Stimulated activated CD4-positive, alpha-beta T cell treated with anti-CD3 and anti-CD28 coated beads, Interleukin-1b, Interleukin-23, amount 100 ng/mL, for 24 hours (primary cell): Measurements from ENCODE around the gene HCRTR2.
"Not testable (repeated sequence)": the region's sequence is repeated elsewhere in the genome, so short reads cannot be mapped to it uniquely, and the experiment has no call there.

Experiments used
- DNase-seq, 4 experiments: peaks; one replicate each; pipeline ENCODE4 v3.0.0-alpha.2; 2020; ENCODE audit warnings: low read depth in 4 of 4, low spot score in 1 of 4

Gene HCRTR2

GRCh38 chr6:55212156-55212555, 37.8 kb downstream of the HCRTR2 start:
- DNase-seq, result no peak

- no peak for DNase-seq
These were observed 46.6 kb downstream of the HCRTR2 start for GRCh38 chr6:55220961-55221360.

- no peak for DNase-seq
These were observed 53.5 kb downstream of the HCRTR2 start for GRCh38 chr6:55227862-55228261.

GRCh38 chr6:55239099-55239498, 64.8 kb downstream of the HCRTR2 start:
- no peak for DNase-seq

GRCh38 chr6:55240975-55241605, 66.8 kb downstream of the HCRTR2 start:
- not testable (repeated sequence) for DNase-seq

GRCh38 chr6:55250400-55250799, 76.1 kb downstream of the HCRTR2 start:
- DNase-seq, result no peak

GRCh38 chr6:55255113-55255512, 80.8 kb downstream of the HCRTR2 start:
- DNase-seq, result no peak

- DNase-seq, result no peak
These were observed 85.9 kb downstream of the HCRTR2 start for GRCh38 chr6:55260181-55260580.

GRCh38 chr6:55265409-55266114, 91.2 kb downstream of the HCRTR2 start:
- no peak for DNase-seq

- DNase-seq, result no peak
These were observed 92.6 kb downstream of the HCRTR2 start for GRCh38 chr6:55266896-55267295.

GRCh38 chr6:55276745-55277530, 102.6 kb downstream of the HCRTR2 start:
- no peak for DNase-seq

GRCh38 chr6:55277646-55278045, 103.3 kb downstream of the HCRTR2 start:
- DNase-seq, result no peak

- no peak for DNase-seq
These were observed 106.9 kb downstream of the HCRTR2 start for GRCh38 chr6:55281215-55281614.

GRCh38 chr6:55282115-55282514, 107.8 kb downstream of the HCRTR2 start:
- no peak for DNase-seq

- no peak for DNase-seq
These were observed 112.5 kb downstream of the HCRTR2 start for GRCh38 chr6:55286824-55287223.

- DNase-seq, result no peak
These were observed 116.4 kb downstream of the HCRTR2 start for GRCh38 chr6:55290736-55291135.

GRCh38 chr6:55293116-55293515, 118.8 kb downstream of the HCRTR2 start:
- no peak for DNase-seq

- not testable (repeated sequence) for DNase-seq
These were observed 122.9 kb downstream of the HCRTR2 start for GRCh38 chr6:55297214-55297613.

GRCh38 chr6:55299286-55299985, 125.1 kb downstream of the HCRTR2 start:
- no peak for DNase-seq

- no peak for DNase-seq
These were observed 130.4 kb downstream of the HCRTR2 start for GRCh38 chr6:55304747-55305146.

GRCh38 chr6:55319961-55320695, 145.8 kb downstream of the HCRTR2 start:
- no peak for DNase-seq
